Fibroblast of mammary gland (primary cell): Measurements from ENCODE around the gene HINT3.
"Not testable (repeated sequence)": the region's sequence is repeated elsewhere in the genome, so short reads cannot be mapped to it uniquely, and the experiment has no call there.

Experiments used
- DNase-seq: peaks from one replicate; pipeline ENCODE4 v3.0.0-alpha.2; 2010; ENCODE audit warnings: low read depth
- H3K4me3 ChIP-seq: 2 replicates; pipeline ENCODE4 v1.5.1; 2011; ENCODE audit warnings: low read depth, mild to moderate bottlenecking, low read length, moderate library complexity; ENCODE audit not compliant: control insufficient read depth
- TF ChIP-seq, protein P1 (sequence below): conservative IDR thresholded peaks from 2 replicates; pipeline ENCODE4 v1.5.1; 2011; ENCODE audit warnings: low read depth, low read length, inconsistent platforms; ENCODE audit not compliant: control insufficient read depth, insufficient read depth

Gene HINT3

DNA sequence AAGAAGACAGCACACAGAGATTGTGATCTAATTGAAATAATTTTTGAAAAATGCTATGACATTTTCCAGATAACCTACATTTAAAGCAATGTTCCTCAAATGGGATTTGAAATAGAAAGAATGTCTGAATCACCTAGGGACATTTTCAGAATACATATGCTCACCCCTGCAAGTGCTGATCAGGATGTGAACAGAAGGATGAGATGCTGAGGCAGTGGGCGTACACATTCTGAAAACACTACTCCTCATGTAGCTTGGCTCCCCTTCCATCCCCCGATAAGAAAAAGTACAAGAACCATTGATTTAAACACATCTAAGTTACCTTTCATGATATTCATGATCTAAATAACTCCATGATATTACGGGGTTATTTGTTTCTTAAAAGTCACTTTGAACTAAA is 29.9 kb upstream of the HINT3 start:
- no peak for DNase-seq
- no peak overlapping the region for H3K4me3 ChIP-seq
- TF ChIP-seq, protein P1, sequence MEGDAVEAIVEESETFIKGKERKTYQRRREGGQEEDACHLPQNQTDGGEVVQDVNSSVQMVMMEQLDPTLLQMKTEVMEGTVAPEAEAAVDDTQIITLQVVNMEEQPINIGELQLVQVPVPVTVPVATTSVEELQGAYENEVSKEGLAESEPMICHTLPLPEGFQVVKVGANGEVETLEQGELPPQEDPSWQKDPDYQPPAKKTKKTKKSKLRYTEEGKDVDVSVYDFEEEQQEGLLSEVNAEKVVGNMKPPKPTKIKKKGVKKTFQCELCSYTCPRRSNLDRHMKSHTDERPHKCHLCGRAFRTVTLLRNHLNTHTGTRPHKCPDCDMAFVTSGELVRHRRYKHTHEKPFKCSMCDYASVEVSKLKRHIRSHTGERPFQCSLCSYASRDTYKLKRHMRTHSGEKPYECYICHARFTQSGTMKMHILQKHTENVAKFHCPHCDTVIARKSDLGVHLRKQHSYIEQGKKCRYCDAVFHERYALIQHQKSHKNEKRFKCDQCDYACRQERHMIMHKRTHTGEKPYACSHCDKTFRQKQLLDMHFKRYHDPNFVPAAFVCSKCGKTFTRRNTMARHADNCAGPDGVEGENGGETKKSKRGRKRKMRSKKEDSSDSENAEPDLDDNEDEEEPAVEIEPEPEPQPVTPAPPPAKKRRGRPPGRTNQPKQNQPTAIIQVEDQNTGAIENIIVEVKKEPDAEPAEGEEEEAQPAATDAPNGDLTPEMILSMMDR, result no peak

DNA sequence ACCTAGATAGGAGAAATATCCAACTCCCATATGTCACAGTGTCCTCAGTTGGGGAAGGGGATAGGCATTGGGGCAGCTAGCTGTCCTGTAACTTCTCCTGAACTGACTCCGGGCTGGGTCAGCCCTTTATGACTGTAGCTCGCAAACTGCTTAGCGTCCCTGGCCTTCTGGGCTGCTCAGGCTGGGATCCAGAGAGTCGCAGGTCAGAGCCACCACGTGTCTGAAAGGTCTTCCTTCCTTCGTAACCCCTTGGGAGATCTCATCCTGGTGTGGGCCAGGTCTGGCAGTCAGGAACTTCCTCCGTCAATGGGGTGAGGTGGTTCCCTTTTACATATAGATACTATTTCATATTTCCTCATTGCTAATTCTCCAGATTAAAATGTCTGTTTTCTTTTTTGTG is 28.8 kb upstream of the HINT3 start:
- H3K4me3 ChIP-seq, result no peak overlapping the region
- TF ChIP-seq, protein P1, result no peak
- no peak for DNase-seq

DNA sequence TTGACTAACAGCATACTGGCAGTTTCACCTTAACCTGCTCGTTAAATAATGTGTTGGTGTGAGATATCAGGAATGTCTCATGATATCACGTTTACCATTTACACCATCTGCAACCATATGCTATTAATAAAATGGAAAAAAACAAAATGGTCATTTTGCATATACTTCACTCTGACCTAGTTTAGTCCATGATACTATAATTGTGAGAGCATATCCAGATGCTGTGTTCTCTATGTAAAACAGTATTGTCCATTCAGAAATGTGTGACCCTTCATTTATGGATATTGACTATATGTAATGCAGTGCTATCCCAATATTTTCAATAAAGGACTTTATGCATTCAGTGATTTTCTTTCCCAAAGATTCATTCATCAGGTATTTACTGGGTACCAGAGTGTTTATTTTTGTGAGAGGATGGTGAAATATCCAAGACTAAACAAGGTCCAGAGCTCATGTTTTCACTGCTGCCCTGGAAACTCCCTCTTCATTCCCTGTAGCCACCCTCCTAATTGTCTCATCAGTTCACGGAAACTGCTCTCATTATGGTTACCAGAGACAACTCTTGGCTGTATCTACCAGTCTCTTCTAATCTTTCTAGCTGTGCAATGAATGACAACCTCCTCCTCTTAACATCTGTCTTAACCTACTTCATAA is 25.7 kb upstream of the HINT3 start:
- no peak overlapping the region for H3K4me3 ChIP-seq
- no peak for DNase-seq
- TF ChIP-seq, protein P1, result no peak

DNA sequence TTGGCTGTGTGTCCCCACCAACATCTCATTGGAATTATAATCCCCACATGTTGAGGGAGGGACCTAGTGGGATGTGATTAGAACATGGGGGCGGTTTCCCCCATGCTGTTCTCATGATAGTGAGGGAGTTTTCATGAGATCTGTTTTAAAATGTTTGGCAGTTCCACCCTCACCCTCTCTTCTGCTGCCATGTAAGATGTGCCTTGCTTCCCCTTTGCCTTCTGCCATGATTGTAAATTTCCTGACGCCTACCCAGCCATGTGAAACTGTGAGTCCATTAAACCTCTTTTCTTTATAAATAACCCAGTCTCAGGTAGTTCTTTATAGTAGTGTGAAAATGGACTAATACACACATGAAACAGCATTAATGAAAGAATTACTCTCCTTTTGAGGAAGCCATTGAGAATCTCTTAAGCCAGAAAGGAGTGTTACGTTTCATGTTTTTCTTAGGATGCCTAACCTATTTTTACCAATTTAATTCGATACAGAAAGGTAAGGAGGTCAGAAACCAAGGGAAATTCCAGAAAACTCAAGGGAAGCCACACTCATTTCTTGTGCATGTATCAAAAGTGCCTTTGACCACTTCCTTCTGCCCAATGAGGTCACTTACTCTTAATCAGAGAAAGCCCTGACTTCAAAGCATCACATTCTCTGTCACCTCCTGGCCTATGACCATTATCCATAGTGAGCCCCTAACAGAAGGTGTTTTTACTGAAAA is 24.7 kb upstream of the HINT3 start:
- DNase-seq, result no peak
- TF ChIP-seq, protein P1, result no peak
- no peak overlapping the region for H3K4me3 ChIP-seq

DNA sequence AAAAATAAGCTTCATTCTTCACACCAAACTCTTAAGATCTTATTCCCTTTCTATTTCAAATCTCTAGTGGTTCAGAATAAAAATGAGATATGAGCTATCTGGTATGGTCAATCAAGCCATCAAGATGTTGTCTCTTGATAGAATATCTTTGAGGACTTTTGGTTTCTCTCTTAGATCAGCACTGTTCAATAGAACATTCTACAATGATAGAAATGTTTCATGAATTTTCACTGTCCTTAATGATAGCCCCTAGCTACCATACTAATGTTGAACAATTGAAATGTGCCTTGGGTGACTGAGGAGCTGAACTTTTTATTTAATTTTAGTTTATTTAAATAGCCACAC is 24.1 kb upstream of the HINT3 start:
- no peak for DNase-seq
- H3K4me3 ChIP-seq, result no peak overlapping the region
- TF ChIP-seq, protein P1, result no peak

DNA sequence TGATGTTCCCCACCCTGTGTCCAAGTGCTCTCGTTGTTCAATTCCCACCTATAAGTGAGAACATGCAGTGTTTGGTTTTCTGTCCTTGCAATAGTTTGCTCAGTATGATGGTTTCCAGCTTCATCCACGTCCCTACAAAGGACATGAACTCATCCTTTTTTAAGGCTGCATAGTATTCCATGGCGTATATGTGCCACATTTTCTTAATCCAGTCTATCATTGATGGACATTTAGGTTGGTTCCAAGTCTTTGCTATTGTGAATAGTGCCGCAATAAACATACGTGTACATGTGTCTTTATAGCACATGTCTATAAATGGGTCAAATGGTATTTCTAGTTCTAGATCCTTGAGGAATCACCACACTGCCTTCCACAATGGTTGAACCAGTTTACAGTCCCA is 21.1 kb upstream of the HINT3 start:
- not testable (repeated sequence) for H3K4me3 ChIP-seq, DNase-seq

DNA sequence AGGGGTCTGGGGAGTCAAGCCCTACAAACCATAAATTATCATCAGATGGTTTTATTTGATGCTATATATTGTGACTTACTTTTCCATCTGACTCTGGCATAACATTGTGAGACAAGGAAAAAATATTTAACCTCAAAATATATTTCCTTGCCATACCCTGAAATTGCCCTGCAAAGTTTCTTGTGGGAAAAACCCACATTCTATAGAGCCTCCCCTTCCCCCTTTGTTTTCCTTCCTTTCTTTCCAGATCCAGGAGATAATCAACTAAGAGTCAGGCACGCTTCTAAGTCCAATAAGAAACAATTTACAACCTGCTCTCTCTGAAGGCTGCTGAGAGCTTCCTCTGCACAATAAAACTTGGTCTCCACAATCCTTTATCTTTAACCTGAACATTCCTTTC is 17.5 kb upstream of the HINT3 start:
- DNase-seq, result no peak
- TF ChIP-seq, protein P1, result no peak
- no peak overlapping the region for H3K4me3 ChIP-seq
